ENCODE measurements around the gene NAGA. TPM values are rescaled to one million over a fixed set of nuclear protein-coding genes. Genes with fewer than 3 reads are reported as not detected.

NAGA gene
- total and polyA plus RNA-seq, 5 experiments from 2014 or later, result 7.8 to 11.2 (median 9.1) TPM

GRCh38 chr22:42061041-42061440, 9.6 kb downstream of the NAGA start:
- Mint-ChIP-seq H3K36me3 (peaks cover 15 to 45% (median 41%) of the 10 kb centered on the region in 3 donors), H3K4me3 (no peak overlapping the region), H3K27me3 (no peaks in the 10 kb centered on the region), H3K27ac (no peak overlapping the region), H3K9me3 (peaks cover 6 to 15% (median 13%) of the 10 kb centered on the region in 9 donors), H3K4me1 (peaks cover 0 to 3% (median 0%) of the 10 kb centered on the region in 4 donors)
- POLR2A ChIA-PET, result interaction anchor here (0.6 to 2.4 kb wide), 2 partner anchors 18 to 35 kb away, joined by 6 to 7 read pairs; partner anchors contain the start of gene SMDT1
- no peak for ATAC-seq
- no peak for DNase-seq

DNA sequence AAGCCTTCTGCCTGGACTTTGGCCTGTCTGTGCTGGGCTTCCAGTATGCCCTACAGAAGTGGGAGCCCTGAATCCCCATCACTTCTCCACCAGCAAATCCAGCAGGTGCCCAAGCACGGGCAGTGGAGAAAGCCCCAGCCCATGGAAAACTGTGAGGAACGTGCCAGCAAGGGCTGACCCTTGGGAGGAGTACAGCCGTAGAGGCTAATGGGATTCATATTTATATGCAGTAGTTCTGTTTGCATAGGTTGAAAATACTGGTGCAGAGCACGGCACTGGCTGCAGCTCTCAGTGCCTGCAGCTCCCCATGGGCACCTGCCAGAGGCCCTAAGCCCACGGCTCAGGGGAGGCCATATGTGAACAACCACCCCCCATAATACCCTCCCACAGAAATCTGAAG, 10.1 kb downstream of the NAGA start:
- POLR2A ChIA-PET, result no interaction called here
- peaks cover 6 to 20% (median 13%) of the 10 kb centered on the region in 9 donors for H3K9me3 Mint-ChIP-seq

DNA sequence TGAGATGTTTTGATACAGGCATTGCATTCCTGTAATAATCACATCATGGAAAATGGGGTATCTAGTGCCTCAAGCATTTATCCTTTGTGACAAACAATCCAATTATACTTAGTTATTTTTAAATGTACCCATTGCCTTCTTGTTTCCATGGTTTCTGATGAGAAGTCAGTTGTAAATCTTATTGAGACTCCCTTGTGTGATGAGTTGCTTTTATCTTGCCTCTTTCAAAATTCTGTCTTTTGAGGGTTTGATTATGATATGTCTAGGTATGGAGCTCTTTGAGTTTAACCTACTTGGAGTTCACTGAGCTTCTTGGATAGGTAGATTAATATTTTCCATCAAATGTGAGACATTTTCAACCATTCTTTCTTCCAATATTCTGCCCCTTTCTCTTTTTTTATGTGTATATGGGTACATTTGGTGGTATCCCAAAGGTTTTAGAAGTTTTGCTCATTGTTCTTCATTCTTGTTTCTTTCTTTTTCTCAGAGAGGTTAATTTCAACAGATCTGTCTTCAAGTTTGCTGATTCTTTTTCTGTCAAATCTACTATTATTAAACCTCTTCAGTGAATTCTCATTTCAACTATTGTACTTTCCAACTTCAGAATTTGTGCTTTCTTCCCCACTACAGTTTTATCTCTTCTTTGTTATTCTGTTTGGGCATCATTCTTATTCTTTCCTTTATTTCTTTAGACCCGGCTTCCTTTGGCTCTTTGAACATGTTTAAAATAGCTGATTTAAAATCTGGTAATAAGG, 13.7 kb downstream of the NAGA start:
- DNase-seq, result no peak
- H3K27me3 Mint-ChIP-seq, result no peaks in the 10 kb centered on the region
- peaks cover 15 to 35% (median 25%) of the 10 kb centered on the region in 3 donors for H3K36me3 Mint-ChIP-seq
- POLR2A ChIA-PET, result no interaction called here
- no peak overlapping the region for H3K27ac Mint-ChIP-seq
- no peaks in the 10 kb centered on the region for H3K4me1 Mint-ChIP-seq
- H3K9me3 Mint-ChIP-seq, result peaks cover 6 to 20% (median 13%) of the 10 kb centered on the region in 9 donors
- ATAC-seq, result no peak
- no peak overlapping the region for H3K4me3 Mint-ChIP-seq

More for the DNA sequence above, 10.1 kb downstream of the NAGA start:
- DNase-seq, result no peak
- Mint-ChIP-seq H3K4me1 (peaks cover 0 to 3% (median 0%) of the 10 kb centered on the region in 4 donors), H3K27me3 (no peaks in the 10 kb centered on the region), H3K4me3 (no peak overlapping the region), H3K36me3 (peaks cover 15 to 45% (median 41%) of the 10 kb centered on the region in 3 donors), H3K27ac (no peak overlapping the region)
- ATAC-seq, result no peak

DNA sequence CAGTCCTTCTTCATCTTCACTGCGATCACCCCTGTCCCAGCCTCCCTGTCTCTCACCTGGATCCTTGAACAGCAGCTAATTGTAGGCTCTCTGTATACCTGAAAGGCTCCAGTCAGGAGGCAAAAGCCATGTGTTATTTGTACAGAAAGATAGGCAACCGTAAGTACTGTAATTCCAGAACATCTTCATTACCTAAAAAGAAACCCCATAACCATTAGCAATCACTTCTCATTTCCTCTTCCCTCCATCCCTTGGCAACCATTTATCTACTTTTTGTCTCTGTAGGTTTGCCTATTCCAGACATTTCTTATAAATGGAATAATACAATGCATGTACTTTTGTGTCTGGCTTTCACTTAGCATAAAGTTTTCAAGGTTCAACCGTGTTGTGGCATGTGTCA, 17.8 kb downstream of the NAGA start:
- H3K36me3 Mint-ChIP-seq, result peaks cover 5 to 12% (median 10%) of the 10 kb centered on the region in 3 donors
- peaks cover 6 to 20% (median 12%) of the 10 kb centered on the region in 9 donors for H3K9me3 Mint-ChIP-seq
- no peak overlapping the region for H3K4me3 Mint-ChIP-seq
- no peak for ATAC-seq
- peak overlapping the region in 1 of 10 donors; percentile 40 for H3K27ac Mint-ChIP-seq
- no peaks in the 10 kb centered on the region for H3K4me1 Mint-ChIP-seq
- DNase-seq, result no peak
- POLR2A ChIA-PET, result no interaction called here
- H3K27me3 Mint-ChIP-seq, result no peaks in the 10 kb centered on the region

DNA sequence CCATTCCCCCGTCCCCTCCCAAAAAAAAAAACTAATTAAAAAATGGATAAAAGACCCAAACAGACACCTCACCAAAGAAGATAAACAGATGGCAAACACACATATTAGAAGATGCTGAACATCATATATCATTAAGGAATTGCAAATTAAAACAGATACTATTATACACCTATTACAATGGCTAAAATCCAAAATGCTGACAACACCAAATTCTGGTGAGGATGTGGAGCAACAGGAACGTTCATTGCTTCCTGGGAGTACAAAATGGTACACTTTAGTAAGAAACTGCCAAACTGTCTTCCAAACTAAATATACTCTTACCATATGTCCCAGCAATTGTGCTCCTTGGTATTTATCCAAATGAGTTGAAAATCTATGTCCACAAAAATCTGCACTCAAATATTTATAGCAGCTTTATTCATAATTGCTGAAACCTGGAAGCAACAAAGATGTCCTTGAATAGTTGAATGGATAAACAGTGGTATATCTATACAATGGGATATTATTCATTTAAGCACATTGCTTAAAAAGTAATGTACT, 19.9 kb downstream of the NAGA start:
- Mint-ChIP-seq H3K4me3 (no peak overlapping the region), H3K9me3 (peaks cover 0 to under 1% (median 0%) of the 10 kb centered on the region in 9 donors), H3K27ac (no peak overlapping the region), H3K36me3 (no peaks in the 10 kb centered on the region), H3K4me1 (no peaks in the 10 kb centered on the region), H3K27me3 (no peaks in the 10 kb centered on the region)
- ATAC-seq, result no peak
- no peak for DNase-seq
- POLR2A ChIA-PET, result no interaction called here

DNA sequence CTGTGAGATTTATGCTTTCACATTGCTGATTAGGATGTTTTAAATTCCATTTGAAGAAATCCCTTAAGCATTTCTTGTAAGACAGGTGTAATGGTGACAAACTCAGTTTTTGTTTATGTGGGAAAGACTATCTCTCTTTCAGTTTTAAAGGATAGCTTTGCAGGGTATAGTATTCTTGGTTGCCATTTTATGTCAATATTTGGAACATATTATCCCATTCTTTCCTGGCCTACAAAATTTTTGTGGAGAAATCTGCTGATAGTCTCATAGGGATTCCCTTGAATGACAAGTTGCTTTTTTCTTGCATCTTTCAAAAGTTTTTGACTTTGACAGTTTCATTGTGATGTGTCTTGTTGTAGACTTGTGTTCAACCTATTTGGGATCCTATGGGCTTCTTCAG, 28.8 kb downstream of the NAGA start:
- no peak for ATAC-seq
- POLR2A ChIA-PET, result no interaction called here
- no peak for DNase-seq
- Mint-ChIP-seq H3K36me3 (peaks cover 0 to 23% (median 20%) of the 10 kb centered on the region in 3 donors), H3K27me3 (peaks cover 0 to 2% (median 0%) of the 10 kb centered on the region in 5 donors), H3K27ac (no peak overlapping the region), H3K9me3 (peaks cover 6 to 22% (median 17%) of the 10 kb centered on the region in 9 donors), H3K4me1 (peaks cover 0 to 7% (median under 1%) of the 10 kb centered on the region in 4 donors), H3K4me3 (no peak overlapping the region)

DNA sequence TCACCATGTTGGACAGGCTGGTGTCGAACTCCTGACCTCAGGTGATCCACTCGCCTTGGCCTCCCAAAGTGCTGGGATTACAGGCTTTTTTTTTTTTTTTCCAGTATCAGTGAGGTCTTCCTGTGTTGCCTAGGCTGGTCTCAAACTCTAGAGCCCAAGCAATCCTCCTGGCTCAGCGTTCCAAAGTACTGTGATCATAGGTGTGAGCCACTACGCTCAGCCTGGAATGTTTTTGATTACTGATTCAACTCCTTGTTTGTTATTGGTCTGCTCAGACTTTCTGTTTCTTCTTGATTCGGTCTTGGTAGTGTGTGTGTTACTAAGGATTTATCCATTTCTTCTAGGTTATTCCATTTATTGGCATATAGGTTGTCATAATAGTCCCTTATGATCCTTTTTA, 31.3 kb downstream of the NAGA start:
- DNase-seq, result no peak
- no peak overlapping the region for H3K4me3 Mint-ChIP-seq
- H3K27me3 Mint-ChIP-seq, result peaks cover 0 to 2% (median 0%) of the 10 kb centered on the region in 5 donors
- POLR2A ChIA-PET, result no interaction called here
- H3K9me3 Mint-ChIP-seq, result peaks cover 6 to 34% (median 22%) of the 10 kb centered on the region in 9 donors
- peaks cover 2 to 26% (median 23%) of the 10 kb centered on the region in 3 donors for H3K36me3 Mint-ChIP-seq
- no peak overlapping the region for H3K27ac Mint-ChIP-seq
- peaks cover 0 to 7% (median under 1%) of the 10 kb centered on the region in 4 donors for H3K4me1 Mint-ChIP-seq
- ATAC-seq, result no peak

- H3K4me1 Mint-ChIP-seq, result peaks cover 0 to 10% (median 0%) of the 10 kb centered on the region in 4 donors
- H3K27me3 Mint-ChIP-seq, result no peaks in the 10 kb centered on the region
- no peak overlapping the region for H3K4me3 Mint-ChIP-seq
- POLR2A ChIA-PET, result no interaction called here
- H3K36me3 Mint-ChIP-seq, result peaks cover 4 to 20% (median 5%) of the 10 kb centered on the region in 3 donors
- H3K9me3 Mint-ChIP-seq, result peaks cover 2 to 29% (median 10%) of the 10 kb centered on the region in 9 donors
- no peak overlapping the region for H3K27ac Mint-ChIP-seq
- DNase-seq (no peak), ATAC-seq (no peak)
Observed at GRCh38 chr22:42035256-42035655, 35.4 kb downstream of the NAGA start.

DNA sequence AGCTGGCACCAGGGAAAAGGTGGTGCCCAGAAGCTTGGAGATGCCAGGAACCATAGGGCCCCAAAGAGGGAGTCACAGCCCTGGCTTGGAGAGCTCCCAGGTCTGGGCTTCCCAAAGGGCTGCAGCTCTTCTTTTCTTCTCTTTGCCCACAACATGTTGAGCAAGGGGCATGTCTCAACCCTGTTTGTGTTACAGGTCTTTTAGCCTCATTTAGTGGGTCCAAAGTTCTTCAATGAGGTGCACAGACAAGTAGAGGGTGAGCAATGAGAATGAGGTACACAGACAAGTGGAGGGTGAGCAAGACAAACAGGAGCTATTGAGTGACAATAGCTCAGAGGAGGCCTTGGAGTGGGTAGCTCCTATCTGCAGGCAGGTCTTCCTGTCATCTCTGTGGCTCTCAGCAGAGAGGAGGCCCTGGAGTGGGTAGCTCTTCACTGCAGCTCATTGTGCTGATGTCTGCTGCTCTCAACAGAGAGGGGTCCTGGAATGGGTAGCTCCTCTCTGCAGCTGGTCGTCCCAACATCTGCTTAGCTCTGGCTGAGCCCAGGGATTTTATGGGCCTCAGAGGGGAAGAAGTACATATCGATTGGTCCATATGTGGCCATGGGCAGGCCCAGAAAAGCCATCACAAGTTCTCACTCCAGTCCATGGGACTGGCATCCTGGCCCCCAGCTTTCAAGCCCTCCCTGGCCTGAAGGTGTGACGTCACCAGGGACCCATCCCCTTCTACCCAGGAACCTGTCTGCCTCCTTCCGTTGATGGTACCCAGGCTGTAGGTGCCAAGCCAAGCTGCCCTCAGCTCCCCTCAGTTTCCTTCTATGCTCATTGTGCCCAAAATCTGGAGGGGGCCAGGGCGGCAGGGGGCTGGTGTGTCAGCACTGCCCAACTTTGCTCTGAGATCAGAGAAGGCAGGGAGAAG, 37.1 kb downstream of the NAGA start:
- Mint-ChIP-seq H3K36me3 (peaks cover 4 to 20% (median 5%) of the 10 kb centered on the region in 3 donors), H3K4me1 (peaks cover 0 to 7% (median 0%) of the 10 kb centered on the region in 4 donors), H3K27me3 (no peaks in the 10 kb centered on the region), H3K27ac (peak overlapping the region in 1 of 10 donors; percentile 63), H3K4me3 (no peak overlapping the region), H3K9me3 (peaks cover 2 to 29% (median 10%) of the 10 kb centered on the region in 9 donors)
- POLR2A ChIA-PET, result interaction anchor here (0.6 kb wide), 1 partner anchor 9 kb away, joined by 3 read pairs; no protein-coding TSS in a partner anchor
- ATAC-seq (no peak), DNase-seq (no peak)

- Mint-ChIP-seq H3K9me3 (no peaks in the 10 kb centered on the region), H3K27me3 (no peaks in the 10 kb centered on the region), H3K36me3 (peaks cover 0 to 4% (median 4%) of the 10 kb centered on the region in 3 donors), H3K27ac (no peak overlapping the region), H3K4me3 (no peak overlapping the region), H3K4me1 (peaks cover 0 to 17% (median 4%) of the 10 kb centered on the region in 4 donors)
- DNase-seq (no peak), ATAC-seq (no peak)
- POLR2A ChIA-PET, result no interaction called here
Observed at GRCh38 chr22:42026705-42027104, 43.9 kb downstream of the NAGA start.

- Mint-ChIP-seq H3K9me3 (no peaks in the 10 kb centered on the region), H3K27me3 (no peaks in the 10 kb centered on the region), H3K36me3 (peaks cover 0 to 2% (median 0%) of the 10 kb centered on the region in 3 donors), H3K4me3 (no peak overlapping the region), H3K4me1 (peaks cover 0 to 14% (median 4%) of the 10 kb centered on the region in 4 donors), H3K27ac (no peak overlapping the region)
- DNase-seq, result no peak
- POLR2A ChIA-PET, result interaction anchor here (0.6 kb wide), 1 partner anchor 36 kb away, joined by 6 read pairs; no protein-coding TSS in a partner anchor
- ATAC-seq, result no peak
Observed at GRCh38 chr22:42025421-42025820, 45.2 kb downstream of the NAGA start.

DNA sequence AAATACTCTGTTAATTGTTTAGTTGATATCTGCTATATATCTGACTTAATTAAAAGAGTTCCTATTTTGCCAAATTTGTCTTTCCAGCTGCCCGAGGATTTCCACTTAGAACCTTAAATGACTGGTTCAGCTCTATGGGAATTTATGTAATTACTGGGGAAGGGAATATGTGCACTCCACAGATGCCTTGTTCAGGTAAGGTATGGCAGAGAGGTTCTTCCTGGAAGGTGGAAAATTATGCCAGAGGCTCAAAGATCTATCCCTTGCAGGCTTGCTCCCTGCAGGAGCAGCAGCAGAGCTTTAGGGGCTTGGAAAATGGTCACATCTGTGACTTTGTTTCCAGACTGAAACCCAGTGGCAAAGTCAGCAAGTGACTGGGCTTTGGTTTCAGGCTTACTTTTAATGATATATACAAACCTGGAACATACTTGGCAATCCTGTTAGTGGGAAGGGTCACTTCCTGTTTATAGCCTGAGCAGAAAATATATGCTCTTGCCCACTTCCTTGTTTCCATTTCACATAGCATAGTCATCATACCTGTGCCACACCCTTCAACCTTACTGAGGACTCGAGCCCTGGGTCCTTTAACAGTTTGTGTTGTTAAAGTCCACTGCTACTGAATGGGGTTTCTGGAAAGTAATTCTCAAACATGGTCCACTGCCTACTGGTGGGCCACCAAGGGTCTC, 48.3 kb downstream of the NAGA start:
- H3K9me3 Mint-ChIP-seq, result no peaks in the 10 kb centered on the region
- no peaks in the 10 kb centered on the region for H3K36me3 Mint-ChIP-seq
- no peak for DNase-seq
- peak overlapping the region in 3 of 10 donors; percentile 16 to 65 (median 63) for H3K27ac Mint-ChIP-seq
- H3K4me3 Mint-ChIP-seq, result no peak overlapping the region
- no peak for ATAC-seq
- POLR2A ChIA-PET, result no interaction called here
- H3K27me3 Mint-ChIP-seq, result peaks cover under 1 to 10% (median 3%) of the 10 kb centered on the region in 5 donors
- H3K4me1 Mint-ChIP-seq, result peaks cover 0 to 14% (median 4%) of the 10 kb centered on the region in 4 donors

Measured in naive thymus-derived CD8-positive, alpha-beta T cell (primary cell).